ENCODE data around the gene RTRAF.

DNA sequence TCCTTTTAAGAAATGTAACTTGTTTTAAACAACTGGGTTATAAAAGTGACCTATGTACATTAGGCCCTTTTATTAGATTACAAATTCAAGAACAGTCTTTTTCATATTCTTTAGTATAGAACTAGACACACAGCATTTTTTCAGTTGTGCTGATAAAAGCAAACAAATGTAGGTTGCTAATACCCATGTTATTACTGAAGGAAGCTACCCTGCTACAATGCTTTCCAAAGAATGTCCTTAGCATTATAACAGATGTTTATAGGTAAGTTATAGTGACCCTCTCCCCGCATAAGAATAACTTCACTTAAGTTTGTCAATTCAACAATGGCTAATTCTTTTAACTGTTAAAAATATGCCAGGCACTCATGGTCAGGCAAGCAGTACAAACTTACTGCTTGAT lies 17.9 kb downstream of the RTRAF start:
- TF ChIP-seq, protein P1, sequence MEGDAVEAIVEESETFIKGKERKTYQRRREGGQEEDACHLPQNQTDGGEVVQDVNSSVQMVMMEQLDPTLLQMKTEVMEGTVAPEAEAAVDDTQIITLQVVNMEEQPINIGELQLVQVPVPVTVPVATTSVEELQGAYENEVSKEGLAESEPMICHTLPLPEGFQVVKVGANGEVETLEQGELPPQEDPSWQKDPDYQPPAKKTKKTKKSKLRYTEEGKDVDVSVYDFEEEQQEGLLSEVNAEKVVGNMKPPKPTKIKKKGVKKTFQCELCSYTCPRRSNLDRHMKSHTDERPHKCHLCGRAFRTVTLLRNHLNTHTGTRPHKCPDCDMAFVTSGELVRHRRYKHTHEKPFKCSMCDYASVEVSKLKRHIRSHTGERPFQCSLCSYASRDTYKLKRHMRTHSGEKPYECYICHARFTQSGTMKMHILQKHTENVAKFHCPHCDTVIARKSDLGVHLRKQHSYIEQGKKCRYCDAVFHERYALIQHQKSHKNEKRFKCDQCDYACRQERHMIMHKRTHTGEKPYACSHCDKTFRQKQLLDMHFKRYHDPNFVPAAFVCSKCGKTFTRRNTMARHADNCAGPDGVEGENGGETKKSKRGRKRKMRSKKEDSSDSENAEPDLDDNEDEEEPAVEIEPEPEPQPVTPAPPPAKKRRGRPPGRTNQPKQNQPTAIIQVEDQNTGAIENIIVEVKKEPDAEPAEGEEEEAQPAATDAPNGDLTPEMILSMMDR (optimal IDR thresholded peaks at IDR 0.05 in 1 of 3, IDR thresholded peaks at IDR 0.05 in 1 of 3, conservative IDR thresholded peaks at IDR 0.05 in 1 of 3; ENCODE audit: extremely low read depth in 1 of 3, insufficient read depth in 2 of 3, low read length in 3 of 3) = no peak
- TF ChIP-seq EZH2 (IDR thresholded peaks at IDR 0.05; ENCODE audit: low read length) = no peak
